Activated CD8-positive, alpha-beta memory T cell treated with anti-CD3 and anti-CD28 coated beads, Interleukin-2, amount 50 U/mL, for 1 hour (primary cell): ENCODE results near the gene MVD.

Experiments
- DNase-seq: peaks from one replicate; pipeline ENCODE4 v3.0.0-alpha.2; 2020; ENCODE audit errors: extremely low read depth

The MVD gene, protein sequence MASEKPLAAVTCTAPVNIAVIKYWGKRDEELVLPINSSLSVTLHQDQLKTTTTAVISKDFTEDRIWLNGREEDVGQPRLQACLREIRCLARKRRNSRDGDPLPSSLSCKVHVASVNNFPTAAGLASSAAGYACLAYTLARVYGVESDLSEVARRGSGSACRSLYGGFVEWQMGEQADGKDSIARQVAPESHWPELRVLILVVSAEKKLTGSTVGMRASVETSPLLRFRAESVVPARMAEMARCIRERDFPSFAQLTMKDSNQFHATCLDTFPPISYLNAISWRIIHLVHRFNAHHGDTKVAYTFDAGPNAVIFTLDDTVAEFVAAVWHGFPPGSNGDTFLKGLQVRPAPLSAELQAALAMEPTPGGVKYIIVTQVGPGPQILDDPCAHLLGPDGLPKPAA

DNA sequence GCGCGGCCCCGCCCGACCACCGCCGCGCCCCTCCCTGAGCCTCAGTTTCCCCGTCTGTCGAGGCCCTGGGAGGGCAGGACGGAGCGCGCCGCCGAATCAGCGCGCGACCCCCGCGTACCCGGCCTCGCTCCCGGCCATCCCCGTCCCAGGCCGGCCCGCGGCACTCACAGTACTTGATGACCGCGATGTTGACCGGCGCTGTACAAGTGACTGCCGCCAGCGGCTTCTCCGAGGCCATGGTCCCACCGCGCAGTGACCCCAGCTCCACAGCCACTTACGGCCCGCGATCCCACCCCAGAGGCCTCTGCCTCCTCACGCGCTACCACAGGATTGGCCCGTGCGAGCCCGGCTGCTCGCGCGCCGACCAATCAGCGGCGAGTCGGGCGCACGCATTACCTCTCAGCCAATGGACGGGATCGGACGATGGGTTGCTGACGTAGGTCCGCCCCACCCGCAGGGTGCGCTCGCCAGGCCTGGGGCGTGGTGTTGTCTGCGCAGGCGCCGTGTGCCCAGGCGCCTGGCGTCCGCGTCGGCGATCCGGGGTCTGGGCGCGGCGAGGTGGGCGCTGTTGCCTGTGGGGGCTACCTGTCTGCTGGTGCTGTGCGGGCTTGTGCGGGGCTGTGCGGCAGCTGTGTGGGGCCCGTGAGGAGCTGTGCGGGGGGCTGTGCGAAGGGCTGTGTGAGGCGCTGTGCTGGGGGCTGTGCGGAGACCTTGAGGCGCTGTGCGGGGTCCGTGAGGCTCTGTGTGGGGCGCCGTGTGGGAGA is at the start of gene MVD:
TSS of gene MVD (minus strand) at position 249 of the 764 bp plus-strand sequence. CDS start at position 238, 11 bp downstream.
- DNase-seq = peak; percentile 86

DNA sequence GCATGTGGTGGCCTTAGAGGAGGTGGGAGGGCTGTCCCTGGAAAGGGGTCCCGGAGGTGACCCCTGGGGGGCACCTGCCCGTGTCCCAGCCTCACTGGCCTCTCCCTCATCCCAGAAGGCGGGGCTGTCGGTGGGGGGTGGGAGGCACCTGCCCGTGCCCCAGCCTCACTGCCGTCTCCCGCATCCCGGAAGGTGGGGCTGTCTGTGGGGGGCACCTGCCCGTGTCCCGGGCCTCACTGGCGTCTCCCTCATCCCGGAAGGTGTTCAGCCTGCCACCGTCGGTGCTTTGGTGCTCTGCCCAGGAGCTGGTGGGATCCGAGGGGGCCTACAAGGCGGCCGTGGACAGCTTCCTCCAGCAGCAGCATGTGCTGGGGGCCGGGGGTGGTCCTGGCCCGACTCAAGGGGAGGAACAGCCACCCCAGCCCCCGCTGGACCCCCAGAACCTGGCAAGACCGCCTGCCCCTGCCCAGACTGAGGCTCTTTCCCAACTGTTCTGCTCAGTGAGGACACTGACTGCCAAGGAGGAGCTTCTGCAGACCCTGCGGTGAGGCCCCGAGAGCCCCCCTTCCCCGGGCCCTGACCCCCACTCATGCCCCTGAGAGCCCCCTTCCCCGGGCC is 49.6 kb upstream of the MVD start:
- DNase-seq = no peak

DNA sequence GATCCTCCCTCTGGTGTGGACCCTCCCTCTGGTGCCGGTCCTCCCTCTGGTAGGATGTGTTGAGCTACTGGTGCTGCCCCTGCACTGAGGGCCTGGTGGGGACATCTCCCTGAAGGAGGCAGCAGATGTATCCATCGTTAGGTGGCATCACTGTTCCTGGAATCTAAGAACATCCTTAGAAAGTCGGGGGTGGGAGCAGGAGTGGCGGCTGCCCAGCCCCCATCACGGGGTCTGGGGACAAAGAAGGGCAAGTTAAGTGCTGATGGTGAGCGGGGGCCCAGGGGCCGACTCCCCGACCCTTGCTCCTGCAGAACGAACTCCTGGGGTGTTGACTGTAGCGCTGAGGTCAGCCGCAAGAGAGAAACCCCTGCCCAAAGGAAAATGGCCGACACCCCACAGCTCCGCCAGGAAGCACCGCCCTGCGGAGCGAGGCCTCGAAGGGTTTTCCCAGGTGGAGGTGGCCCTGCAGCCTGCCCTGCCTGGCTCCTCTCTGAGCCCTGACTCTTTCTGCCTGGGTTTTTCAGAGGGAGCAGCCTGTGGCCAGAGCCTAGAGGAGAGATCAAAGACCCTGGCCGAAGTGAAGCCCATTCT is 49.0 kb upstream of the MVD start:
- DNase-seq = no peak

DNA sequence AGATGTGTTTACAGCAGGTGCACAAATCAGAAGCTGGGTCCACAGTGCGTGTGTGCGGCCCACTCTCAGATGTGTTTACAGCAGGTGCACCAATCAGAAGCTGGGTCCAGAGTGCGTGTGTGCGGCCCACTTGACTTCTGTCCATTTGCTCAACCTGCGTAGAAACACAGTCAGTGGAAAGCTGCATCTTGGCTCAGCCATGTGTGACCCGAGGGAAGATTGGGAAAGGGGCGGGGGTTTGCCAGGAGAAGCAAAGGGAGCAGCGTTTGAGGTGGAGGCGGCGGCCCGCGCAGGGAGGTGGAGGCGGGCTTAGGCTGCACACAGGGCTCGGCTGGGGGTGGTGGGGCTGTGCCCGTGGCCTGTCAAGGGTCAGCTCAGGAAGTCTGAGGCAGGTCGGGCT is 47.7 kb upstream of the MVD start:
- DNase-seq = no peak

DNA sequence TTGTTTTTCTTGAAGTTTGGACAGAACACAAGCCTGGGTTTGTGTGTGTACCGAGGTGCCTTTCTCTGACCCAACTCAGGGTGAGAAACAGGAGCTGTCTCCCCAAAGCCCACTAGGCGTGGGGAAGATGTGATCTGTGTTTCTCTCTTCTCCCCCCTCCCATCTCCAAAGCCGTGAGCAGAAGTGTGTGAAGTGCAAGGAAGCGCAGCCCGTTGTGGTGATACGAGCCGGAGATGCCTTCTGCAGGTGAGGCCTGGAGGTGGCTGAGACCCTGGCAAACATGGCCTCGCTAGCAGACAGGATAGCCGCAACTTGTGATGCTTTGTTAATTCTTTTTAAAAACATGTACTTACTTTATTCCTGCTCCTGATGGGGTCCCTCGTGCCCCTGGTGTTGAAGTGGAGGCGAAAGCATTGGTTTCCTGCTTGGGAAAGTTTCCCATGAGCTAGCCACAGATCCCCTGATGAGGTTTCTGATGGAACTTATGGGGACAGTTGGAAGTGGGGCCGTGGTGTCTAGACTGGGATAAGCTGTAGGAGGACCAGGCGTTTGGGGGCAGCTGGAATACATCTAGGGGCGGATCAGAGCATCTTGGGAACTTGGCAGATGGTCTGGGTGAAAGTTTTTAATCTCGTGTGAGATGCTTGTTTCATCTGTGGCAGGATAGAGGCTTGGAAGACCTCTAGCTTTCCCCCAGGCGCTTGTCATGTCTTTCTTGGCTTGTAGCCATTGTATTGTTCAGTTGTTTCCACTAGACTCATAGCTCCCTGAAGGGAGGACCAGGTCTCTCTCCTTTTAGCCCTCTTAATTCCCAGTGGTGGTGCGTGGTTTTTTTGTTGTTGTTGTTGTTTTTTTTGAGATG is 44.3 kb upstream of the MVD start:
- no peak for DNase-seq

DNA sequence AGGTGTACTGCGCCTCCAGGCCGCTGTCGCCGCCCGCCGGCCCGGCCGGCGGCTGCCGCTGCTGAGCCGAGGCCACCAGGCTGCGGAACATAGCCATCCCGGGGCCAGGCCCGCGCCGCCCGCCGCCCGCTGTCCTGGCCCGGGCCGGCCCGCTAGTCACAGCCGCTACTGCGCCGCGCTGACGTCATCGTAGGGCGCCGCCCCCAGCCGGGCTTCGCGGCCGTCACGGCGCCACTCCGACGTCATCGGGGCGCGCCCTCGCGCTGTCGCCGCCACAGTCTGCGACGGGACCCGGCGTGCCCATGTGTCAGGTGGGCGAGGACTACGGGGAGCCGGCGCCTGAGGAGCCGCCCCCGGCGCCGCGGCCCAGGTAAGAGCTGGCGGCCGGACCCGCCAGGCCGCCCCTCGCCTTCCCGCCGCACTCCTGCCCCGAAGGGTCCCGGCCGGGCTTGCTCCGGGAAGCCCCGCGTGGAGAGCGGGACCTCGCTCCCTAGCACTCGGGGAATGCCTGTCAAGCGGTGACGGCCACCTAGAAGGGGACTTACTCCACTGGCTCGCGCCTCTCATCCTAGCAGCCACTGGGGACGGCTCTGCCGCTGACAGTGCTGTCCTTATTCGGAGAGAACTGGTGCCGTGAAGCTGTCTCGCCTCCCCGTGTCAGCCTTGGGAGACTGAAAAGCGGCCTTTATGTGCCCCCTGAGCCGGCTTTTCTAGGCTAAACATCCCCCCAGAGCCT is 43.5 kb upstream of the MVD start, which contains the start of the genes CTU2 and RNF166:
TSS of gene CTU2 (plus strand) at position 275 of the 736 bp plus-strand sequence. CDS start at position 303, 28 bp downstream.
TSS of gene RNF166 (minus strand) at position 180 of the 736 bp plus-strand sequence. CDS start at position 97, 83 bp downstream.
- DNase-seq = peak; percentile 66

DNA sequence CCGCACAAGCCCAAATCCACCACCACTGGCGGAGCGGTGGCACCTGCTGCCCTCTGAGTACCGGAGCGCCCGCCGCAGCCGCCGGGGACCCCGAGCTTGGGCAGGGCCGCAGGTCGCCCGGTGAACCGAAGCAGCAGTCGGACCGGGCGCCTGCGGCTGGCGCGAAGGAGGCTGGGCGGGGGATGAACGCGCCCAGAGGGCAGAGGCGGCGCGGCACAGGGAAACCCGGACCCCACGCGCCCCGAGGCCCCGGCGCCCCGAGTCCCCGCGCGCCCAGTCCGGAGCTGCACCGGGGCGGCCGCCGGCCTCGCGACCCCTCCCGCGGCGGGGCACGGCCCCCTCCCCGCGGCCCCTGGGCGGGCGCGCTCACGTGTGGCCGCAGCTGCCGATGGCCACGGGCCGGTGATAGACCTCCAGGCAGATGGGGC is 42.9 kb upstream of the MVD start:
- DNase-seq = no peak

DNA sequence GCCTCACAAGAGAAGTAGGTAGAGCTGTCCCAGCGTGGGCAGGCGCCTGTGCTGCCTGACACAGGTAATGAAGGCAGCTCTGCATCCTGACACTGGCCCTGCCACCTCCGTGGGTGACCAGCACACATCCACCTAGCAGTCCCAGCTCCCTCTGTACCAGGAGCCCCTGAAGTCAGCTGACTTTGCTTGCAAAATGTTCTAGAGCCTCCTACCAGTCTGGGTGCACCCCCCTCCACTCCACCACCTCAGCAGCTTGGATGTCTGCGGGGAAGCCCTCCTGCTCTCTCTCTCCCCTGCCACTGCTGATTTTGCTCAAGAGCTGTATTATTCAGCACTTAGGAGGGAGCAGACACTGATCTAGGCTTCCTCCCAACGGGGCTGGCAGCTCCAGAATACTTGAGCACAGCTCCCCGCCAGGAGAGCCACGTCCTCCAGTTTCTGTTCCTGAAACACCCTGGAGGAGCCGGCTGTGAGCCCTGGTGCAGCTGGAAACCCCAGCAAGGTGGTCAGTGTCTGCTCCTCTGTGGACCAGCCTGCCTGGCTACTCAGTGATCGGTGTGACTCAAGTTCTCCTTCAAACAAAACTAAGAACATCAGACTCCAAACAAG is 42.3 kb upstream of the MVD start:
- DNase-seq = no peak

DNA sequence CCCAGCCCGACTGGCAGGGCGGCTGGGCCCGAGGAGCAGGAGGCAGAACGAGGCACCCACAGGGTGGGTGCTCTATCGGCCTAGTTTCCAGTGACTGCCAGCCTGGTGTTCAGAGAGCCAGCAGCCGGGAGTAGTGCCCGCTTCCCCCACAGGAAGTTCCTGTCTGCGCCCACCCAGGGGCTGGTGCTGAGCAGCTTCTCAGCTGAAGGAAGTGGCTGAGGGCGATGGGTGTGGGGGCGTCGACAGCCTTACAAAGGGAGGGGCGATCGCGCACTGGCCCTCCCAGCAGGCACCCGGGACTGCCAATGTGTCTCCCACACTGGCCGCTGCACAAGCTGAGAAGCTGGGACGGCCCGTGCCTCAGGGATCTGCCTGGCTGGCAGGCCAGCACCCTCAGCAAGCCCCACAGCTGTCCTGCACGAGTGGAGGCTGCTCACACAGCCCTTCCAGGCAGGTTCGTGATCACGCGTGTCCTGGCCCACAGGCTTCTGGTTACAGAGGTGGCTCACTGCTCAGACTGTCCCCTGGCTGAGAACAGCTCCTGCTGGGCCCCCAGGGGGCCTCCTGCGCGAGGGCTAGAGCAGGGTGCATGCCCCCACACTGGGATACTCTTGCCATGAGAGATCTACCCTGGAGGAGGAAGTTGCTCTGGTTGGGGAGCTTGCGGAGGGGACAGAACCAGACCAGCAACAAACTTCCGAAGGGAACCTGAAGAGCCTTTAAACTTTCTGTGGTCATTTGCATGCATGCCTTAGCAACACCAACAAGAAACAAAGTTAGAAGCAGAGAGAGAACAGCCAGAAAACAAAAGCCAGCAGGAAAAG is 40.8 kb upstream of the MVD start:
- peak; percentile 63 for DNase-seq

DNA sequence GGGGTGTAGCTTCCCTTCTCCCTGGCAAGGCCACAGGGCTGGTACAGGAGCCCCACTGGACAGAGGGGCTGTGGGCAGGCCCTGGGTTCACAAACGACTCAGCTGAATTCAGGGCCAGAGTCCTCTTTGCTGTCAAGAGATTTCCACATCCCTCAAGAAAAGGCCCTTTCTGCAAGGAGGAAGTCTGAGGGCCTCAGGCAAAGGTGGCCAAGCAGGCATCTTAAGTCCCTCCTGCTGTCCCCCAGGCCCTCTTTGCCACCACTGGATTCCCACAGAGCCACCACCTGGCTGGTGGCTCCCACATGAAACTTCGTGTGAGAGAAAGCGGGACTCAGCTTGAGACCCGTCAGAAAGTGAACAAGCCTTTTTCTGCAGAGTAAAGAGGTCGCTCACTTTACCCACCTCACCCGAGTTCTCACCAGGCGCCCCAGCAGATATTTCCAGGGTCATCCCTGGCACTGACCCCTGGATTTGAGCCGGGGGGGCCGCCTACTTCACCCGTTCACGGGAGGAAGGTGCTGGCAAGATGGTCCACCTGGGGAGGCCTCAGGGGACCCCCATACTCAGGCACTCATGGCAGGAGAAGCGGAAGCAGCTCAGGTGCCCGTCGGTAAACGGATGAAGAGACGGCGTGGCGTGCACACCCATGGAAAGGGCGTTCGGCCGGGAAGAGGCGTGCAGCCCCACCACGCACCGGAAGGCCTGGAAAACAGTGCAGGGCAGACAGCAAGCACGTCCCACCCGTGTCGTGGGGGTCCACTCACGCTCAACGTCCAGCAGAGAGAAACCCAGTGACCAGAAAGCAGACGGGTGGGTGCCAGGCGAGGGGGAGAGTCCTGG is 39.7 kb upstream of the MVD start:
- DNase-seq = no peak

DNA sequence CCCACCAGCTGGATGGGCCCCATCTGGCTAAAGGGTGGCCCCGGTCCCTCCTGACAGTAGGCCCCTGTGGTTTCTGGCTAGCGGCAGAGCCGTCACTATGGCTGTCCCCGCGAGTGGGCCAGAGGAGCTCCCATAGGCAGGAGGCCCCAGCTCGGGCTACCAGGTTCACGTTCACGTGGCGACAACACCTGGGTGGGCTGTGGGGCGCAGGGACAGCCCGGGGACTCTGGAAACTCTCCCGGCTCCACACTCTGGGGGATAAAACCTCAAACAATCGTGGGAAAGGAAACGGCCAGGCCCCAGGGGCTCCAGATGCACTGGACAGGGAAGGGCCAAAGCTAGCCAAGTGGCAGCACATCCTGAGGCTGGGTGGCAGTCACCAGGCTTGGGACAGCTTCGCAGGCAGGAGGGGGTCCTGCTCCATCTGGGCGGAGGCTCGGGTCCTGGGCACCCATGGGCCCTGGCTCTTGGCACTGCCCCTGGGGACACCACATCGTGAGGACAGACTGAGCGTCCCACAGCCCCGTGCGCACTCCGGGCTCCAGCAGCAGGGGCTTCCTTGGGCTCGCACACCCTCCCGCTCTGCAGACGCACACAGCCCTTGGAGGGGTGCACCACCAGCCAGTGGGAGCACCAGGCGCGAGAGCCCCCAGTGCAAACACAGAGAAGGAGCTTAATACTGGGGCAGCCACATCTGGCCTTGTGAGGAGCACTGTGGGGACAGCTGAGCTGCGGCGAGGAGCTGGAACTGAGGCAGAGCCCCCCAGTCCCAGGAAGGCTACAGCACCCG is 38.9 kb upstream of the MVD start:
- no peak for DNase-seq

DNA sequence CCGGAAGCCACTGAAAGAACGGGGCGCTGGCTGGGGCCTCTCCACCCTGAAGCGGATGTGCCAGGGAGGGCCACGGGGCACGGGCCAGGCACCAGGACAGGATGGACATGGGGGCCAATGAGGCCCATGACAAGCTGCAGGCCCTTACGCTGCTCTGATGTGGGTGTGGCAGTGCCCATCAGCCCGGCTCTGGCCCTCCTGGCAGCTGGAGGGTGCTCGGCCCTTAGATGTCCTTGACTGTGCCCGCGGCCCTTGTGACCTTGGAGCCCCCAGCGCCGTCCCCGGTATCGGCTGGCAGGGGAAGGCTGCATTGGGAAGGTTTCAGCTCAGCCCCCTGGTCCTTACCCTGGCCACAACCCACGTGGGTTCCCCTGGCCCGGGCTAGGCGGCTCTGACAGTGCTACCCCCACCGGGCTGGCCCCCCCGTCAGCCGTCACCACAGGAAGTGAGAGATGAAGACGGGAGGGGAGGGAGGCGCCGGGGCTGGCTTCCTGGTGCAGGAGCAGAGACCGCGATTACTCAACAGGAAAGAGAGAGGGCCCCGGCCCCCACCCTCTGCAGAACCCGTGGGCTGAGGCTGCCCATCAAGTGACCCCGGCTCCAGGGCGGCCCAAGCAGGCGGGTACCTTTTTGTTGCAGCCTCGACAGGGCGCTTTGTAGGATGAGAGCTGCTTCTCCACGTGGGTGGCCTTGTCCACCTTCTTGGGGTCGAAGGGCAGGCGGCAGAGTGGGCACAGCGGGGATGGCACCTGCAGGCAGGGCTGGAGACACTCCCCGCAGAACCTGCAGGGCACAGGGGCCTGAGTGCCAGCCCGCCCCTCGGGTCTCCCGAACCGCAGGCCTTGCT is 38.0 kb upstream of the MVD start:
- peak; percentile 92 for DNase-seq

DNA sequence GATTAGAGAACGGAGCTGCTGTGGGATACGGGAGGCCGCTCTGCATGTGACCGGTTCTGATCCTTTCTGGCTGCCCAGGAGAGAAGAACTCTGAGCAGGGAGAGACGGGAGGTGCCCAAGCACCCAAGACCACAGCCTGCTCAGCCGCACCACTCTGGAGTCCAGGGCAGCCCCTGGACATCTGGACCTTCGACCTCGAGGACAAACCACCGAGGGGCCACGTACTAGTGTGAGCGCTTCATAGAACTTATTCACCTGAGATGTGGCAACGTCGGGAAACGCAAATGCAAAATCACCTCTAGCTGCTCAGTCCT is 37.4 kb upstream of the MVD start:
- no peak for DNase-seq

DNA sequence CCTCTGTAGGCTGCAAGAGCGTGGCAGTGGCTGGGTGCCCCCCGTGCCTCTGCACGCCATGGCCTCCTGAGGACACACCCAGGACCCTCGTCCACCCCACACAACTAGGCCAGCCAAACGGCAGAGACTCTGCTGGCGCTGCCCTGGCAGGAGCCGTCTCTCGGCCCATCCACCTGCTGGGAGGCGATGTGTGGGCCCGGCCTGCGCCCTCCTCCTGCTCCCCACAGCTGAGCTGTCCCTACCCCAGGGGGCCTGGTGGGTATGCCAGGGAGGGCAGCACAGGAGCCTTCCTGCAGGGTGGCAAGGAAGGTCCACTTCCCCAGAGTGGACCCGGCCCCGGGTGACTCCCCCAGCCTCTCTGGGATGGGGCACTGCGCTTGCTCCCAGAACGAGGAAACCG is 36.3 kb upstream of the MVD start:
- no peak for DNase-seq

DNA sequence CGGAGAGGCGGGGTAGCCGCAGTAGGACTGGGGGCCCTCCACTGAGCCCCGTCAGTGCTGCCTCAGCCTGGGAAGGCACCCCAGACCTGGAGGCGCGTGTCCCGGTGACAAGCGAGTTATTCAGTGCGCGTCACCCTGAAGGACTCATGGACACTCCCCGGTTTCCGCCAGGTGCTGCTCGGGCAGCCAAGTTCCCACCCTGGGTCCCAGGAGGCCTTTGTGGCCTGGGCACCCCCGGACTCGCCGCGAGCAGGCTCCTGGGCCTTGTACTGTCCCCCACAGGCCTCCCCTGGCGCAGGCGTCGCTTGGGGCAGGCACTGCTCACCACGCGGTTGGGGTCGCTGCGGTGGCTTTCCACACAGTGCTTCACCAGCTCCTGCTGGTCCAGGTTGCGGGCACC is 35.8 kb upstream of the MVD start:
- DNase-seq = no peak

DNA sequence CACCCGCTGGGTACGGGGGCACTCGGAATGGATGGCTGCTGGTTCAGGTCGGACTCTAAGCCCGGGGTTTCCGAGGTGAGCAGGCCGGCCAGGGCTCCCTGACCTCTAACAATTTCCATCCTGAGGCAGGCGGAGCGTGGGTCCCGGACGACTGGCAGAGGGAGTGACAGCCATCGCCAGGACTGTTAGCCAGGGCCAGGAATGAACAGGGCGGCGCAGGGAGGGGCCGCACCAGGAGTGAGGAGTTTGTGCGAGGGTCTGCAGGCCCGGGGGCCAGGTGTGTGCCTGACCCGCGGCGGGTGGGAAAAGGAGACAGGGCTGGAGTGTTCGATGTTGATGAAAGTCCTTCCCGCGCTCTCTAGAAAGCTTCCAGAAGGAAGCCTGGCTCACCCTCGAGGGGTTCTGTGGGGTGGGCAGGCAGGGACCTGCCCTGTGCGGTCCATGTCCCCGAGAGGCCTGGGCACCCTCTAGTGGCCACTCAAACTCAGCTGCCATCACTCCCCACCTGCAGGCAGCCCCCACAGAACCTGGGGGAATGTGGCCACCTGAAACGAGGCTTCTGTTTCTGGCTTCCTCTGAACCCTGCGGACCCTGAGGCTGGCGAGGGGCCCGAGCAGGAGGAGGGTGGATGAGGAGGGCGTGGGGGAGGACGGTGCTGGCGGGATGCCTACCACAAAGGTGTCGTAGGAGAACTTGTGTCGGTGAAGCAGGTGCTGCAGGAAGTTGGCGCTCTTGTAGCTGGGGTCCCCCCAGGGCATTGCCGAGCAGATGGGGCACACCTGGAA is 35.1 kb upstream of the MVD start:
- DNase-seq = no peak
